ENCODE measurements around the gene MFAP3. TPM values are rescaled to one million over a fixed set of nuclear protein-coding genes. Genes with fewer than 3 reads are reported as not detected.

Gene MFAP3
- polyA plus RNA-seq, 10 donors, result 21.5 to 32.7 (median 27.7) TPM

- no peak for DNase-seq
Observed at GRCh38 chr5:154088801-154089200, 50.0 kb downstream of the MFAP3 start.

DNA sequence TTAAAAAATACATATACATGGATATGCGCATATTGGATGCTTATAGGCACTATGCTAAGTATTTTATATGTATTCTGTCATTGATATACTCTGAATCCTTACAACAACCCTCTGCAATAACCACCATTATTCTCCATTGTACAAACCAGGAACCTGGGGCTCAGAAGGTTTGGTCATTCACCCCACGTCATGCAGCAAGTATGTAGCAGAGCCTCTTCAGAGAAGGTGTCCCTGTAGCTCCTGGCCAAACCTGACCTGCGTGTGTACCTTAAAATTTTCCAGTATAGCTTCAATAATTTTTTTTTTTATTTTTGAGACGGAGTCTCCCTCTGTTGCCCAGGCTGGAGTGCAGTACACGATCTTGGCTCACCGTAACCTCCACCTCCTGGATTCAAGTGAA lies 51.9 kb downstream of the MFAP3 start:
- DNase-seq, result no peak

- DNase-seq, result peak in 2 of 3 donors; percentile 50 to 73
Observed at GRCh38 chr5:154092356-154093141, 53.8 kb downstream of the MFAP3 start.

GRCh38 chr5:154093142-154093532 lies 54.4 kb downstream of the MFAP3 start:
- peak in 1 of 3 donors; percentile 29 for DNase-seq

- no peak for DNase-seq
Observed at GRCh38 chr5:154095904-154096303, 57.1 kb downstream of the MFAP3 start.

DNA sequence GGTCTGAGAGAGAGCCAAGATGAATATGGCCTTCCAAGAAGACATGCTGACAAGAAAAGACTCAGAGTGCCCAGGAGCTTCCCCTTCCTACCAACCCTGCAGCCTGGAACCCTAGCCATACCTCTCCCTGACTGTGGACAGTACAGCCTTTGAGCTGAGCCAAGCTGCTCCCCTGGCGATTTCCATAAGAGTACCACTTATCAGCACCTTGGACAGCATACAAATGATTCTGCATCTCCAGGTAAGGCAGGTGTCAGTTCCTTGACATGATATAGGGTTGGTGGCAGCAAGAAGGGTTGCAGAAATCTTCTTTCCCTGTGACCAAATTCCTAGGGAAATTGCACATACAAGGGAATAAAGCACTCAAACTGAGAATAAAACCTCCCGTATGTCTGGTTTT lies 58.3 kb downstream of the MFAP3 start:
- no peak for DNase-seq

- no peak for DNase-seq
Observed at GRCh38 chr5:154098465-154098864, 59.7 kb downstream of the MFAP3 start.

DNA sequence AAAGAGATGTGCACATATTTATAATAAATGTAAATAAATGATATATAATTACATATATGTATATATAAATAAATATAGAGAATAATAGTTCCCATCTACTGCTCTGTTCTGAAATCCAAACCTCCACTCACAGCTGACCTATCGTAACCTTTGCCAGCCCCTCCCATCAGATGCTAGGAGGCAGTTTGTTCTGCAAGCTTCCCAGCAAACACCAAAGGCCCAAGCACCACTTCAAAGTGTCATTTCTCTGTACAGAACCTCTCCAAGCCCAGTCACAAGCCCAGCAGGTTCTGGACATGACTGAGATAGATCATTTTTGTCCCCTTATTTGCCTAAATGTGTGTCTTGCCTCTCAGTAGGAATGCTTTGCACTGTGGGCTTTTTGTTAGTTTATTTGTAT lies 62.4 kb downstream of the MFAP3 start:
- DNase-seq, result no peak

- no peak for DNase-seq
Observed at GRCh38 chr5:154103233-154103632, 64.5 kb downstream of the MFAP3 start.

Other genes with a start within 250 kb of the MFAP3 start
- 10 to 100 TPM; 15.2 to 24.0 (median 19.6) TPM for gene FAM114A2, start 57 bp upstream of the MFAP3 start, polyA plus RNA-seq (ENCODE audit: insufficient read length in 10 of 10)
- gene GALNT10, start 151.8 kb downstream of the MFAP3 start, polyA plus RNA-seq (ENCODE audit: insufficient read length in 10 of 10), result 10 to 100 TPM; 19.7 to 27.9 (median 23.3) TPM

Data from muscle of back (tissue), 11 donors.